Cardiac septum (tissue), 1 donor: Measurements from ENCODE around the gene CNP. TPM values are rescaled to one million over a fixed set of nuclear protein-coding genes. Genes with fewer than 3 reads are reported as not detected.
"Not testable (repeated sequence)": the region's sequence is repeated elsewhere in the genome, so short reads cannot be mapped to it uniquely, and the experiment has no call there.

Source experiments
- DNase-seq: peaks from one replicate; pipeline ENCODE4 v3.0.0-alpha.2; 2020; ENCODE audit warnings: low spot score
- intact Hi-C: fragments of 100-400 bp; cut with DNase I; formaldehyde crosslinking; loops from one replicate; pipeline ENCODE4 v1.14.0; 2022
- total RNA-seq: library from RNA; stranded (reverse); fragmentation: NEBNext Ultra II Directional; extraction: Animal tissue kit (Norgen Biotek cat#: 25700); gene quantifications from one replicate; pipeline ENCODE4 v1.2.1, GENCODE V29; 2021
- donor health status: DM: no; HTN: no; CAD: no.

Gene CNP
- total RNA-seq, 1 donor from 2014 or later = 24.2 TPM

- intact Hi-C loops = loop anchor here (2.0 to 10.0 kb wide), 2 partner anchors 53 to 515 kb away; partner anchors contain the start of genes CNP and NAGLU
- peak; percentile 98 for DNase-seq
Measured at GRCh38 chr17:42019509-42020404, 53.2 kb downstream of the CNP start, which contains the start of gene NKIRAS2. NKIRAS2 (plus strand) TSS chr17:42020090; CDS start chr17:42021578, 1,488 bp downstream.

GRCh38 chr17:42020845-42021244 lies 54.2 kb downstream of the CNP start:
- DNase-seq = not testable (repeated sequence)
- intact Hi-C loops = loop anchor here (2.0 to 10.0 kb wide), 2 partner anchors 54 to 514 kb away; partner anchors contain the start of genes CNP and NAGLU

- peak; percentile 79 for DNase-seq
- intact Hi-C loops = loop anchor here (2.0 to 10.0 kb wide), 2 partner anchors 79 to 511 kb away; partner anchors contain the start of gene NAGLU
Measured at GRCh38 chr17:42023524-42024349, 57.1 kb downstream of the CNP start.

- intact Hi-C loops = loop anchor here (1.0 to 10.0 kb wide), 4 partner anchors 42 to 510 kb away; partner anchors contain the start of gene NAGLU
- DNase-seq = no peak
Measured at GRCh38 chr17:42025191-42025579, 58.6 kb downstream of the CNP start.

- intact Hi-C loops = loop anchor here (1.0 to 10.0 kb wide), 4 partner anchors 41 to 509 kb away; partner anchors contain the start of gene NAGLU
- DNase-seq = no peak
Measured at GRCh38 chr17:42025936-42026335, 59.3 kb downstream of the CNP start.

GRCh38 chr17:42026857-42027589 lies 60.4 kb downstream of the CNP start:
- intact Hi-C loops = loop anchor here (5.0 to 10.0 kb wide), 2 partner anchors 40 to 508 kb away; partner anchors contain the start of gene NAGLU
- no peak for DNase-seq

Other genes starting within 250 kb of the CNP start
- 0.08 TPM for gene HAP1, start 232.2 kb upstream of the CNP start, total RNA-seq
- gene JUP, start 180.1 kb upstream of the CNP start, total RNA-seq = 150 TPM
- 5.1 TPM for gene P3H4, start 154.8 kb upstream of the CNP start, total RNA-seq
- 17.7 TPM for gene FKBP10, start 153.8 kb upstream of the CNP start, total RNA-seq
- 22.8 TPM for gene NT5C3B, start 130.6 kb upstream of the CNP start, total RNA-seq
- gene KLHL10, start 129.0 kb upstream of the CNP start, total RNA-seq = not detected
- gene KLHL11, start 101.4 kb upstream of the CNP start, total RNA-seq = 5.1 TPM
- 33.6 TPM for gene ACLY, start 47.8 kb upstream of the CNP start, total RNA-seq
- gene ODAD4, start 36.2 kb upstream of the CNP start, total RNA-seq = 0.54 TPM
- 77.4 TPM for gene DNAJC7, start 50.6 kb downstream of the CNP start, total RNA-seq
- gene NKIRAS2, start 53.3 kb downstream of the CNP start, total RNA-seq = 50.7 TPM
- gene C17orf113, start 83.8 kb downstream of the CNP start, total RNA-seq = 0.43 TPM
- 0.13 TPM for gene ZNF385C, start 131.7 kb downstream of the CNP start, total RNA-seq
- 4.5 TPM for gene DHX58, start 145.9 kb downstream of the CNP start, total RNA-seq
- gene KAT2A, start 154.6 kb downstream of the CNP start, total RNA-seq = 17.3 TPM
- not detected for gene HSPB9, start 156.0 kb downstream of the CNP start, total RNA-seq
- gene RAB5C, start 188.2 kb downstream of the CNP start, total RNA-seq = 43.9 TPM
- not detected for gene KCNH4, start 214.3 kb downstream of the CNP start, total RNA-seq
- gene HCRT, start 218.7 kb downstream of the CNP start, total RNA-seq = not detected
- 6.0 TPM for gene GHDC, start 227.7 kb downstream of the CNP start, total RNA-seq